Neural cell (in vitro differentiated cells): ENCODE data around the gene PTPRN2. TPM values are rescaled to one million over a fixed set of nuclear protein-coding genes. Genes with fewer than 3 reads are reported as not detected.

ENCODE experiments used
- H2AFZ ChIP-seq: fragments of 200-600, 300-800 bp; sonication (generic), shearing (Covaris generic); 2 replicates; pipeline ENCODE4 v1.6.0; 2014; ENCODE audit warnings: low read depth, mild to moderate bottlenecking, antibody characterized with exemption, low read length, moderate library complexity
- H3F3A ChIP-seq: fragments of 200-600 bp; shearing (Covaris generic); 2 replicates; pipeline ENCODE4 v1.6.1; 2016; ENCODE audit warnings: mild to moderate bottlenecking, moderate library complexity, mixed read lengths, antibody characterized with exemption, low read length; ENCODE audit not compliant: insufficient read depth, poor library complexity, severe bottlenecking
- H3K27ac ChIP-seq: fragments of 200-600, 300-800 bp; sonication (generic), shearing (Covaris generic); 2 replicates; pipeline ENCODE4 v1.5.1; 2014; ENCODE audit warnings: mild to moderate bottlenecking, low read length, moderate library complexity
- H3K27me3 ChIP-seq: fragments of 300-800, 200-600 bp; sonication (generic), shearing (Covaris generic); 2 replicates; pipeline ENCODE4 v1.6.0; 2014; ENCODE audit warnings: mild to moderate bottlenecking, low read depth, low read length, moderate library complexity; ENCODE audit not compliant: insufficient read depth
- H3K36me3 ChIP-seq: fragments of 300-800, 200-600 bp; sonication (generic), shearing (Covaris generic); 2 replicates; pipeline ENCODE4 v1.5.1; 2014; ENCODE audit warnings: mild to moderate bottlenecking, antibody characterized with exemption, low read length, moderate library complexity; ENCODE audit not compliant: insufficient read depth
- H3K4me2 ChIP-seq: fragments of 300-800, 200-600 bp; sonication (generic), shearing (Covaris generic); 2 replicates; pipeline ENCODE4 v1.6.0; 2014; ENCODE audit warnings: mild to moderate bottlenecking, low read length
- H3K4me3 ChIP-seq: fragments of 300-800, 200-600 bp; sonication (generic), shearing (Covaris generic); 2 replicates; pipeline ENCODE4 v1.5.1; 2014; ENCODE audit warnings: mild to moderate bottlenecking, low read length, moderate library complexity
- H3K79me2 ChIP-seq: fragments of 200-600 bp; shearing (Covaris generic); replicated peaks from 2 replicates; pipeline ENCODE4 v1.6.0; 2014; ENCODE audit warnings: mild to moderate bottlenecking, low read length, moderate library complexity; ENCODE audit not compliant: insufficient read depth
- H3K9ac ChIP-seq: fragments of 300-800, 200-600 bp; sonication (generic), shearing (Covaris generic); 2 replicates; pipeline ENCODE4 v1.6.1; 2016; ENCODE audit warnings: mild to moderate bottlenecking, low read length, mixed read lengths
- H3K9me2 ChIP-seq: fragments of 200-600 bp; shearing (Covaris generic); 2 replicates; pipeline ENCODE4 v1.6.1; 2016; ENCODE audit warnings: mild to moderate bottlenecking, low read length, mixed read lengths; ENCODE audit not compliant: insufficient read depth
- H3K9me3 ChIP-seq: fragments of 200-600, 300-800 bp; sonication (generic), shearing (Covaris generic); 2 replicates; pipeline ENCODE4 v1.6.1; 2016; ENCODE audit warnings: mild to moderate bottlenecking, mixed run types, low read length, moderate library complexity, mixed read lengths
- H4K20me1 ChIP-seq: fragments of 200-600 bp; shearing (Covaris generic); 2 replicates; pipeline ENCODE4 v1.6.1; 2016; ENCODE audit warnings: mild to moderate bottlenecking, mixed run types; ENCODE audit not compliant: insufficient read depth
- EP300 ChIP-seq: fragments of 450-650 bp; conservative IDR thresholded peaks from 2 replicates; pipeline ENCODE4 v1.6.1; 2014; ENCODE audit warnings: antibody characterized with exemption, mild to moderate bottlenecking, moderate library complexity; ENCODE audit not compliant: poor library complexity, severe bottlenecking
- EZH2 ChIP-seq: fragments of 200-600, 300-800 bp; shearing (Covaris generic), sonication (generic); IDR thresholded peaks from 2 replicates; pipeline ENCODE4 v1.6.1; 2014; ENCODE audit warnings: antibody characterized with exemption, low read length, borderline replicate concordance, mild to moderate bottlenecking; ENCODE audit not compliant: insufficient read depth, poor library complexity, severe bottlenecking
- MXI1 ChIP-seq: fragments of 450-650 bp; conservative IDR thresholded peaks from 2 replicates; pipeline ENCODE4 v1.6.1; 2014; ENCODE audit warnings: antibody characterized with exemption, mild to moderate bottlenecking; ENCODE audit not compliant: poor library complexity, severe bottlenecking
- POLR2AphosphoS5 ChIP-seq: IDR thresholded peaks from 2 replicates; pipeline ENCODE4 v1.6.1; 2012
- RAD21 ChIP-seq: fragments of 450-650 bp; conservative IDR thresholded peaks from 2 replicates; pipeline ENCODE4 v1.6.1; 2014; ENCODE audit warnings: antibody characterized with exemption, mild to moderate bottlenecking, moderate library complexity
- SMC3 ChIP-seq: fragments of 450-650 bp; conservative IDR thresholded peaks from 2 replicates; pipeline ENCODE4 v1.6.1; 2014; ENCODE audit warnings: antibody characterized with exemption, mild to moderate bottlenecking, moderate library complexity; ENCODE audit not compliant: poor library complexity
- TAF1 ChIP-seq: IDR thresholded peaks from 2 replicates; pipeline ENCODE4 v1.6.1; 2012; ENCODE audit warnings: low read depth
- polyA plus RNA-seq: library from polyadenylated mRNA; depleted of rRNA; stranded (reverse); fragments of >200 nt; gene quantifications from 2 replicates; pipeline ENCODE4 v1.2.3, GENCODE V29; 2014
- TF ChIP-seq, protein P1 (sequence below): IDR thresholded peaks from 2 replicates; pipeline ENCODE4 v1.6.1; 2012; ENCODE audit warnings: borderline replicate concordance
- TF ChIP-seq, protein P2 (sequence below): fragments of 450-650 bp; IDR thresholded peaks from 2 replicates; pipeline ENCODE4 v1.5.1; 2014; ENCODE audit warnings: antibody characterized with exemption, mild to moderate bottlenecking, moderate library complexity; ENCODE audit not compliant: poor library complexity, severe bottlenecking

PTPRN2 gene
- polyA plus RNA-seq, 1 donor from 2014 or later, result 31.0 TPM

DNA sequence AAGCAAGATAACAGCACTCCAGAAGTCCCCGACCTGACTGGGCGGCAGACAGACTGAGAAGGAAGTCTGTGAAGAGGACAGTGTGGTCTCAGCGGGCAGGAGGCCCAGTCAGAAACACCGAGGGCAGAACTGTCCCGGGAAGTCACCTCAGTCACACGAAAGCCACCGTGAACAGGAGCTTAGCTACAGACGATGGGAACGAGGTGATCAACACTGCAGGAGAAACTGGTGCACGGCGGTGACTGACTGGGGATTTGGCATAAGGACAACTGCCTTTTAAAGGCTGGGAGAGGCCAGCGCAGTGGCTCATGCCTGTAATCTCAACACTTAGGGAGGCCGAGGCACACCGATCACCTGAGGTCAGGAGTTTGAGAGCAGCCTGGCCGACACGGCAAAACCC, 217.8 kb downstream of the PTPRN2 start:
- TF ChIP-seq SMC3 (no peak), POLR2AphosphoS5 (no peak), MXI1 (no peak), EZH2 (no peak), EP300 (no peak), TAF1 (no peak), RAD21 (no peak)
- TF ChIP-seq, protein P1, sequence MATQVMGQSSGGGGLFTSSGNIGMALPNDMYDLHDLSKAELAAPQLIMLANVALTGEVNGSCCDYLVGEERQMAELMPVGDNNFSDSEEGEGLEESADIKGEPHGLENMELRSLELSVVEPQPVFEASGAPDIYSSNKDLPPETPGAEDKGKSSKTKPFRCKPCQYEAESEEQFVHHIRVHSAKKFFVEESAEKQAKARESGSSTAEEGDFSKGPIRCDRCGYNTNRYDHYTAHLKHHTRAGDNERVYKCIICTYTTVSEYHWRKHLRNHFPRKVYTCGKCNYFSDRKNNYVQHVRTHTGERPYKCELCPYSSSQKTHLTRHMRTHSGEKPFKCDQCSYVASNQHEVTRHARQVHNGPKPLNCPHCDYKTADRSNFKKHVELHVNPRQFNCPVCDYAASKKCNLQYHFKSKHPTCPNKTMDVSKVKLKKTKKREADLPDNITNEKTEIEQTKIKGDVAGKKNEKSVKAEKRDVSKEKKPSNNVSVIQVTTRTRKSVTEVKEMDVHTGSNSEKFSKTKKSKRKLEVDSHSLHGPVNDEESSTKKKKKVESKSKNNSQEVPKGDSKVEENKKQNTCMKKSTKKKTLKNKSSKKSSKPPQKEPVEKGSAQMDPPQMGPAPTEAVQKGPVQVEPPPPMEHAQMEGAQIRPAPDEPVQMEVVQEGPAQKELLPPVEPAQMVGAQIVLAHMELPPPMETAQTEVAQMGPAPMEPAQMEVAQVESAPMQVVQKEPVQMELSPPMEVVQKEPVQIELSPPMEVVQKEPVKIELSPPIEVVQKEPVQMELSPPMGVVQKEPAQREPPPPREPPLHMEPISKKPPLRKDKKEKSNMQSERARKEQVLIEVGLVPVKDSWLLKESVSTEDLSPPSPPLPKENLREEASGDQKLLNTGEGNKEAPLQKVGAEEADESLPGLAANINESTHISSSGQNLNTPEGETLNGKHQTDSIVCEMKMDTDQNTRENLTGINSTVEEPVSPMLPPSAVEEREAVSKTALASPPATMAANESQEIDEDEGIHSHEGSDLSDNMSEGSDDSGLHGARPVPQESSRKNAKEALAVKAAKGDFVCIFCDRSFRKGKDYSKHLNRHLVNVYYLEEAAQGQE, result no peak
- TF ChIP-seq, protein P2, sequence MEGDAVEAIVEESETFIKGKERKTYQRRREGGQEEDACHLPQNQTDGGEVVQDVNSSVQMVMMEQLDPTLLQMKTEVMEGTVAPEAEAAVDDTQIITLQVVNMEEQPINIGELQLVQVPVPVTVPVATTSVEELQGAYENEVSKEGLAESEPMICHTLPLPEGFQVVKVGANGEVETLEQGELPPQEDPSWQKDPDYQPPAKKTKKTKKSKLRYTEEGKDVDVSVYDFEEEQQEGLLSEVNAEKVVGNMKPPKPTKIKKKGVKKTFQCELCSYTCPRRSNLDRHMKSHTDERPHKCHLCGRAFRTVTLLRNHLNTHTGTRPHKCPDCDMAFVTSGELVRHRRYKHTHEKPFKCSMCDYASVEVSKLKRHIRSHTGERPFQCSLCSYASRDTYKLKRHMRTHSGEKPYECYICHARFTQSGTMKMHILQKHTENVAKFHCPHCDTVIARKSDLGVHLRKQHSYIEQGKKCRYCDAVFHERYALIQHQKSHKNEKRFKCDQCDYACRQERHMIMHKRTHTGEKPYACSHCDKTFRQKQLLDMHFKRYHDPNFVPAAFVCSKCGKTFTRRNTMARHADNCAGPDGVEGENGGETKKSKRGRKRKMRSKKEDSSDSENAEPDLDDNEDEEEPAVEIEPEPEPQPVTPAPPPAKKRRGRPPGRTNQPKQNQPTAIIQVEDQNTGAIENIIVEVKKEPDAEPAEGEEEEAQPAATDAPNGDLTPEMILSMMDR, result no peak
- no peaks in the 10 kb centered on the region for H3K9me3 ChIP-seq

DNA sequence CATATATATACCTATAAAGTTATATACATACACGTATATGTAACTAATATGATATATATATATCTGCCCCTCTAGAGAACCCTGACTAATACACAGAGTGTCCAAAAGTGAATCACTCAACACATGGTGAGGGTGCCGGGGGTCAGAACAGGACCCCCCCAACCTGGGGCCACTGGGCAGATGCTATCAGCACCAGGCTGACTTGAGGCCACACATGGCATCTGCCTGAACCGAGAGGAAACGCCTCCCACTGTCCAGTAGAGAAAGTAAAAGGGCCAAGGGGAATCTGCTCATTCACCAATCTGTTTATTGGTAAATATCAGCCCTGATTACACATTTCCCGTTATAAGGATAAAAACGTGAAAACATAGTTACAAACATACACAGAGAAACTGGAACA, 218.3 kb downstream of the PTPRN2 start:
- H2AFZ ChIP-seq, result no peak overlapping the region
- H3K36me3 ChIP-seq, result no peaks in the 10 kb centered on the region
- no peaks in the 10 kb centered on the region for H3K9me3 ChIP-seq
- H4K20me1 ChIP-seq, result no peaks in the 10 kb centered on the region
- no peaks in the 10 kb centered on the region for H3K27me3 ChIP-seq
- H3F3A ChIP-seq, result no peaks in the 10 kb centered on the region
- H3K4me3 ChIP-seq, result no peak overlapping the region
- H3K9me2 ChIP-seq, result no peaks in the 10 kb centered on the region
- TF ChIP-seq SMC3, result no peak
- TF ChIP-seq, protein P1, result no peak
- no peak for TF ChIP-seq POLR2AphosphoS5
- TF ChIP-seq MXI1, result no peak
- TF ChIP-seq TAF1, result no peak
- TF ChIP-seq RAD21, result no peak
- TF ChIP-seq EP300, result no peak
- no peak overlapping the region for H3K27ac ChIP-seq
- no peak overlapping the region for H3K9ac ChIP-seq
- peaks cover 4% of the 10 kb centered on the region for H3K79me2 ChIP-seq
- H3K4me2 ChIP-seq, result no peak overlapping the region

More for the DNA sequence above, 217.8 kb downstream of the PTPRN2 start:
- H2AFZ ChIP-seq, result no peak overlapping the region
- no peaks in the 10 kb centered on the region for H3K36me3 ChIP-seq
- H3K4me3 ChIP-seq, result no peak overlapping the region
- no peaks in the 10 kb centered on the region for H3K27me3 ChIP-seq
- H4K20me1 ChIP-seq, result no peaks in the 10 kb centered on the region
- H3K4me2 ChIP-seq, result no peak overlapping the region
- H3K9ac ChIP-seq, result no peak overlapping the region
- H3K9me2 ChIP-seq, result no peaks in the 10 kb centered on the region
- no peaks in the 10 kb centered on the region for H3F3A ChIP-seq
- no peak overlapping the region for H3K27ac ChIP-seq
- peaks cover 4% of the 10 kb centered on the region for H3K79me2 ChIP-seq
